WTC11 (cell line): ENCODE data around the gene IFT122. TPM values are rescaled to one million over a fixed set of nuclear protein-coding genes. Genes with fewer than 3 reads are reported as not detected.

Experiments used
- ATAC-seq: fragments of 200-7000 bp; cut with Tn5 transposase; 2 replicates; pipeline ENCODE4 v1.10.0; 2021; ENCODE audit warnings: mild to moderate bottlenecking, moderate library complexity
- CTCF ChIA-PET: fragments of 300-600 bp; sonication (Branson Sonifier 250); formaldehyde crosslinking; loops from one replicate; lab custom pipeline; 2021; ENCODE audit warnings: antibody characterized with exemption; lab: Charles Lee
- POLR2A ChIA-PET: fragments of 350-600 bp; sonication (Branson Sonifier 250); formaldehyde crosslinking; loops from one replicate; lab custom pipeline; 2021; ENCODE audit warnings: antibody characterized with exemption; lab: Charles Lee
- DNase-seq: peaks from one replicate; pipeline ENCODE4 v3.0.0; 2021; ENCODE audit warnings: low spot score
- H3K27ac Mint-ChIP-seq: 2 replicates; pipeline ENCODE4 v1.8.0; 2021; ENCODE audit warnings: mixed read lengths
- H3K27me3 Mint-ChIP-seq: 2 replicates; pipeline ENCODE4 v1.8.0; 2021; ENCODE audit warnings: low read depth, mild to moderate bottlenecking, moderate library complexity, mixed read lengths
- H3K36me3 Mint-ChIP-seq: 2 replicates; pipeline ENCODE4 v1.8.0; 2021; ENCODE audit warnings: mixed read lengths
- H3K4me1 Mint-ChIP-seq: 2 replicates; pipeline ENCODE4 v1.8.0; 2022; ENCODE audit warnings: mixed read lengths
- H3K4me3 Mint-ChIP-seq: 2 replicates; pipeline ENCODE4 v1.8.0; 2021; ENCODE audit warnings: mild to moderate bottlenecking, moderate library complexity, mixed read lengths
- H3K9me3 Mint-ChIP-seq: 2 replicates; pipeline ENCODE4 v1.8.0; 2021; ENCODE audit warnings: mixed read lengths
- ELF4 ChIP-seq: sonication (generic); formaldehyde crosslinking; IDR thresholded peaks from 2 replicates; pipeline ENCODE4 v1.8.1; 2022; ENCODE audit warnings: low read depth, mild to moderate bottlenecking, moderate library complexity, missing genetic modification reagents
- FOXJ3 ChIP-seq: sonication (generic); formaldehyde crosslinking; IDR thresholded peaks from 2 replicates; pipeline ENCODE4 v1.9.0; 2021; ENCODE audit warnings: missing genetic modification reagents, mild to moderate bottlenecking, borderline replicate concordance
- JAZF1 ChIP-seq: fragments of 250-450 bp; sonication (Bioruptor Pico); IDR thresholded peaks from 2 replicates; pipeline ENCODE4 v1.9.0; 2021; ENCODE audit warnings: moderate library complexity, mild to moderate bottlenecking, inconsistent platforms
- NFE2L1 ChIP-seq: sonication (generic); formaldehyde crosslinking; IDR thresholded peaks from 2 replicates; pipeline ENCODE4 v1.8.1; 2023; ENCODE audit warnings: missing genetic modification reagents
- PRDM15 ChIP-seq: sonication (generic); formaldehyde crosslinking; IDR thresholded peaks from 2 replicates; pipeline ENCODE4 v1.8.0; 2022; ENCODE audit warnings: missing genetic modification reagents
- PRRX2 ChIP-seq: fragments of 250-450 bp; sonication (Bioruptor Pico); IDR thresholded peaks from 2 replicates; pipeline ENCODE4 v1.8.0; 2021; ENCODE audit warnings: mild to moderate bottlenecking
- TCF7 ChIP-seq: sonication (generic); formaldehyde crosslinking; IDR thresholded peaks from 2 replicates; pipeline ENCODE4 v1.8.0; 2022; ENCODE audit warnings: mild to moderate bottlenecking, low read depth, missing genetic modification reagents, moderate library complexity
- ZBTB21 ChIP-seq: sonication (generic); formaldehyde crosslinking; IDR thresholded peaks from 2 replicates; pipeline ENCODE4 v1.8.1; 2023; ENCODE audit warnings: mild to moderate bottlenecking, missing genetic modification reagents, borderline replicate concordance
- ZMAT4 ChIP-seq: fragments of 250-450 bp; sonication (Bioruptor Pico); IDR thresholded peaks from 2 replicates; pipeline ENCODE4 v1.9.0; 2021; ENCODE audit warnings: mild to moderate bottlenecking
- ZNF396 ChIP-seq: fragments of 250-450 bp; sonication (Bioruptor Pico); IDR thresholded peaks from 2 replicates; pipeline ENCODE4 v1.8.0; 2021; ENCODE audit warnings: mild to moderate bottlenecking, moderate library complexity, borderline replicate concordance
- ZNF416 ChIP-seq: fragments of 250-450 bp; sonication (Bioruptor Pico); IDR thresholded peaks from 2 replicates; pipeline ENCODE4 v1.9.0; 2021; ENCODE audit warnings: mild to moderate bottlenecking, inconsistent platforms
- total RNA-seq: library from RNA; stranded (reverse); gene quantifications from 3 replicates; pipeline ENCODE4 v1.2.3, GENCODE V29; 2021
- TF ChIP-seq, protein P1 (sequence below): sonication (generic); formaldehyde crosslinking; IDR thresholded peaks from 2 replicates; pipeline ENCODE4 v1.8.1; 2022; ENCODE audit warnings: low read depth, mild to moderate bottlenecking, moderate library complexity, missing genetic modification reagents, borderline replicate concordance
- TF ChIP-seq, protein P2 (sequence below): fragments of 250-450 bp; sonication (Bioruptor Pico); IDR thresholded peaks from 2 replicates; pipeline ENCODE4 v1.9.0; 2021; ENCODE audit warnings: mild to moderate bottlenecking
- TF ChIP-seq, protein P3 (sequence below): sonication (generic); formaldehyde crosslinking; IDR thresholded peaks from 2 replicates; pipeline ENCODE4 v1.8.1; 2023; ENCODE audit warnings: mild to moderate bottlenecking, missing genetic modification reagents
- TF ChIP-seq, protein P4 (sequence below): sonication (generic); formaldehyde crosslinking; IDR thresholded peaks from 2 replicates; pipeline ENCODE4 v1.8.0; 2022; ENCODE audit warnings: mild to moderate bottlenecking, missing genetic modification reagents
- TF ChIP-seq, protein P5 (sequence below): sonication (generic); formaldehyde crosslinking; IDR thresholded peaks from 2 replicates; pipeline ENCODE4 v1.8.1; 2023; ENCODE audit warnings: mild to moderate bottlenecking, missing genetic modification reagents, moderate library complexity
- TF ChIP-seq, protein P6 (sequence below): sonication (generic); formaldehyde crosslinking; IDR thresholded peaks from 2 replicates; pipeline ENCODE4 v1.8.1; 2022; ENCODE audit warnings: mild to moderate bottlenecking, missing genetic modification reagents, moderate library complexity, borderline replicate concordance

IFT122 gene
- total RNA-seq, 1 experiment from 2014 or later, result 22.8 TPM

GRCh38 chr3:129474984-129475804 is 35.2 kb downstream of the IFT122 start (continued):
- TF ChIP-seq, protein P1, sequence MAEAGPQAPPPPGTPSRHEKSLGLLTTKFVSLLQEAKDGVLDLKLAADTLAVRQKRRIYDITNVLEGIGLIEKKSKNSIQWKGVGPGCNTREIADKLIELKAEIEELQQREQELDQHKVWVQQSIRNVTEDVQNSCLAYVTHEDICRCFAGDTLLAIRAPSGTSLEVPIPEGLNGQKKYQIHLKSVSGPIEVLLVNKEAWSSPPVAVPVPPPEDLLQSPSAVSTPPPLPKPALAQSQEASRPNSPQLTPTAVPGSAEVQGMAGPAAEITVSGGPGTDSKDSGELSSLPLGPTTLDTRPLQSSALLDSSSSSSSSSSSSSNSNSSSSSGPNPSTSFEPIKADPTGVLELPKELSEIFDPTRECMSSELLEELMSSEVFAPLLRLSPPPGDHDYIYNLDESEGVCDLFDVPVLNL (CRISPR knock-in tag), result no peak
- TF ChIP-seq PRDM15 (CRISPR knock-in tag) (no peak), PRRX2 (CRISPR knock-in tag) (no peak), JAZF1 (CRISPR knock-in tag) (no peak)
- TF ChIP-seq, protein P2, sequence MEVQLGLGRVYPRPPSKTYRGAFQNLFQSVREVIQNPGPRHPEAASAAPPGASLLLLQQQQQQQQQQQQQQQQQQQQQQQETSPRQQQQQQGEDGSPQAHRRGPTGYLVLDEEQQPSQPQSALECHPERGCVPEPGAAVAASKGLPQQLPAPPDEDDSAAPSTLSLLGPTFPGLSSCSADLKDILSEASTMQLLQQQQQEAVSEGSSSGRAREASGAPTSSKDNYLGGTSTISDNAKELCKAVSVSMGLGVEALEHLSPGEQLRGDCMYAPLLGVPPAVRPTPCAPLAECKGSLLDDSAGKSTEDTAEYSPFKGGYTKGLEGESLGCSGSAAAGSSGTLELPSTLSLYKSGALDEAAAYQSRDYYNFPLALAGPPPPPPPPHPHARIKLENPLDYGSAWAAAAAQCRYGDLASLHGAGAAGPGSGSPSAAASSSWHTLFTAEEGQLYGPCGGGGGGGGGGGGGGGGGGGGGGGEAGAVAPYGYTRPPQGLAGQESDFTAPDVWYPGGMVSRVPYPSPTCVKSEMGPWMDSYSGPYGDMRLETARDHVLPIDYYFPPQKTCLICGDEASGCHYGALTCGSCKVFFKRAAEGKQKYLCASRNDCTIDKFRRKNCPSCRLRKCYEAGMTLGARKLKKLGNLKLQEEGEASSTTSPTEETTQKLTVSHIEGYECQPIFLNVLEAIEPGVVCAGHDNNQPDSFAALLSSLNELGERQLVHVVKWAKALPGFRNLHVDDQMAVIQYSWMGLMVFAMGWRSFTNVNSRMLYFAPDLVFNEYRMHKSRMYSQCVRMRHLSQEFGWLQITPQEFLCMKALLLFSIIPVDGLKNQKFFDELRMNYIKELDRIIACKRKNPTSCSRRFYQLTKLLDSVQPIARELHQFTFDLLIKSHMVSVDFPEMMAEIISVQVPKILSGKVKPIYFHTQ (CRISPR knock-in tag), result no peak
- TF ChIP-seq, protein P3, sequence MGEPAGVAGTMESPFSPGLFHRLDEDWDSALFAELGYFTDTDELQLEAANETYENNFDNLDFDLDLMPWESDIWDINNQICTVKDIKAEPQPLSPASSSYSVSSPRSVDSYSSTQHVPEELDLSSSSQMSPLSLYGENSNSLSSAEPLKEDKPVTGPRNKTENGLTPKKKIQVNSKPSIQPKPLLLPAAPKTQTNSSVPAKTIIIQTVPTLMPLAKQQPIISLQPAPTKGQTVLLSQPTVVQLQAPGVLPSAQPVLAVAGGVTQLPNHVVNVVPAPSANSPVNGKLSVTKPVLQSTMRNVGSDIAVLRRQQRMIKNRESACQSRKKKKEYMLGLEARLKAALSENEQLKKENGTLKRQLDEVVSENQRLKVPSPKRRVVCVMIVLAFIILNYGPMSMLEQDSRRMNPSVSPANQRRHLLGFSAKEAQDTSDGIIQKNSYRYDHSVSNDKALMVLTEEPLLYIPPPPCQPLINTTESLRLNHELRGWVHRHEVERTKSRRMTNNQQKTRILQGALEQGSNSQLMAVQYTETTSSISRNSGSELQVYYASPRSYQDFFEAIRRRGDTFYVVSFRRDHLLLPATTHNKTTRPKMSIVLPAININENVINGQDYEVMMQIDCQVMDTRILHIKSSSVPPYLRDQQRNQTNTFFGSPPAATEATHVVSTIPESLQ (CRISPR knock-in tag), result no peak
- TF ChIP-seq, protein P4, sequence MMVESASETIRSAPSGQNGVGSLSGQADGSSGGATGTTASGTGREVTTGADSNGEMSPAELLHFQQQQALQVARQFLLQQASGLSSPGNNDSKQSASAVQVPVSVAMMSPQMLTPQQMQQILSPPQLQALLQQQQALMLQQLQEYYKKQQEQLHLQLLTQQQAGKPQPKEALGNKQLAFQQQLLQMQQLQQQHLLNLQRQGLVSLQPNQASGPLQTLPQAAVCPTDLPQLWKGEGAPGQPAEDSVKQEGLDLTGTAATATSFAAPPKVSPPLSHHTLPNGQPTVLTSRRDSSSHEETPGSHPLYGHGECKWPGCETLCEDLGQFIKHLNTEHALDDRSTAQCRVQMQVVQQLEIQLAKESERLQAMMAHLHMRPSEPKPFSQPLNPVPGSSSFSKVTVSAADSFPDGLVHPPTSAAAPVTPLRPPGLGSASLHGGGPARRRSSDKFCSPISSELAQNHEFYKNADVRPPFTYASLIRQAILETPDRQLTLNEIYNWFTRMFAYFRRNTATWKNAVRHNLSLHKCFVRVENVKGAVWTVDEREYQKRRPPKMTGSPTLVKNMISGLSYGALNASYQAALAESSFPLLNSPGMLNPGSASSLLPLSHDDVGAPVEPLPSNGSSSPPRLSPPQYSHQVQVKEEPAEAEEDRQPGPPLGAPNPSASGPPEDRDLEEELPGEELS (CRISPR knock-in tag), result no peak
- TF ChIP-seq, protein P5, sequence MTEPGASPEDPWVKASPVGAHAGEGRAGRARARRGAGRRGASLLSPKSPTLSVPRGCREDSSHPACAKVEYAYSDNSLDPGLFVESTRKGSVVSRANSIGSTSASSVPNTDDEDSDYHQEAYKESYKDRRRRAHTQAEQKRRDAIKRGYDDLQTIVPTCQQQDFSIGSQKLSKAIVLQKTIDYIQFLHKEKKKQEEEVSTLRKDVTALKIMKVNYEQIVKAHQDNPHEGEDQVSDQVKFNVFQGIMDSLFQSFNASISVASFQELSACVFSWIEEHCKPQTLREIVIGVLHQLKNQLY (CRISPR knock-in tag), result no peak
- TF ChIP-seq, protein P6, sequence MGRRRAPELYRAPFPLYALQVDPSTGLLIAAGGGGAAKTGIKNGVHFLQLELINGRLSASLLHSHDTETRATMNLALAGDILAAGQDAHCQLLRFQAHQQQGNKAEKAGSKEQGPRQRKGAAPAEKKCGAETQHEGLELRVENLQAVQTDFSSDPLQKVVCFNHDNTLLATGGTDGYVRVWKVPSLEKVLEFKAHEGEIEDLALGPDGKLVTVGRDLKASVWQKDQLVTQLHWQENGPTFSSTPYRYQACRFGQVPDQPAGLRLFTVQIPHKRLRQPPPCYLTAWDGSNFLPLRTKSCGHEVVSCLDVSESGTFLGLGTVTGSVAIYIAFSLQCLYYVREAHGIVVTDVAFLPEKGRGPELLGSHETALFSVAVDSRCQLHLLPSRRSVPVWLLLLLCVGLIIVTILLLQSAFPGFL, result no peak

DNA sequence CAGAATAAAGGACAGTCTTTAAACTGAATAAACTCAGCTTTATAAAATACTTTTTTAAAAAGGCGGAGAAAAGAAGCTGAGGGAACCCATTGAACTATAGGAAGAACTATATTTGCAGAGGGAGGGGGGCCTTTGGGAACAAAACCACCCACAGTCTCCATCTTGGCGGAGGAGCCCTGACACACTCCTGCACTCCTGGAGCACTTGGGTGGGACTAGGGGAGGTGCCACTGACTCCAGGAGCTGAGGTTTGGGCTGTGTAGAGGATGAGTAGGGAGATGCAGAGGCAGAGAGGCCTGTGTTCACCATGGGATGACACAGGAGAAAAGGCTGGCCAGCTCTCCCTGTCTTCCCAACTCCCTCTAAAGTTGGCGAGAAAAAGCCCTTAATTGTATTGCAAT is 35.8 kb downstream of the IFT122 start:
- Mint-ChIP-seq H3K4me1 (no peaks in the 10 kb centered on the region), H3K27ac (no peak overlapping the region), H3K27me3 (no peaks in the 10 kb centered on the region), H3K36me3 (peaks cover 14% of the 10 kb centered on the region; the same call in 1 of the 2 replicates), H3K9me3 (no peaks in the 10 kb centered on the region), H3K4me3 (no peak overlapping the region)
- ATAC-seq, result no peak
- POLR2A ChIA-PET, result interaction anchor here (0.6 kb wide), 1 partner anchor 75 kb away, joined by 3 read pairs; no protein-coding TSS in a partner anchor
- CTCF ChIA-PET, result interaction anchor here (0.7 to 2.6 kb wide), 2 partner anchors 14 to 92 kb away, joined by 3 to 8 read pairs; no protein-coding TSS in a partner anchor
- no peak for DNase-seq
- TF ChIP-seq ZBTB21 (CRISPR knock-in tag) (no peak), ZNF396 (CRISPR knock-in tag) (no peak), ELF4 (CRISPR knock-in tag) (no peak), NFE2L1 (CRISPR knock-in tag) (no peak), ZMAT4 (CRISPR knock-in tag) (no peak), ZNF416 (no peak), JAZF1 (CRISPR knock-in tag) (no peak), TCF7 (CRISPR knock-in tag) (no peak), FOXJ3 (CRISPR knock-in tag) (no peak)
- TF ChIP-seq, protein P5 (CRISPR knock-in tag), result no peak
